ENCODE data around the gene FER1L5. TPM values are rescaled to one million over a fixed set of nuclear protein-coding genes. Genes with fewer than 3 reads are reported as not detected.
A peak's percentile ranks its signal among the peaks of the same experiment; 100 is the strongest.

FER1L5 gene
- total RNA-seq, result under 1 TPM in 1 of 2 donors, not detected in 1; 0.08 TPM
- long read RNA-seq, result 0 reads

- DNase-seq (no peak), ATAC-seq (no peak)
- intact Hi-C loops (cut with DNase I, micrococcal nuclease), result no loop called here
These were observed at the start of gene FER1L5 for GRCh38 chr2:96642564-96643360. TSS of gene FER1L5 (plus strand) at chr2:96642764. CDS start at chr2:96642837, 73 bp downstream.

GRCh38 chr2:96594282-96594681 lies 48.3 kb upstream of the FER1L5 start:
- DNase-seq, result no peak
- intact Hi-C loops (cut with DNase I, micrococcal nuclease), result no loop called here
- no peak for ATAC-seq

- DNase-seq (no peak), ATAC-seq (no peak)
- intact Hi-C loops (cut with DNase I, micrococcal nuclease), result no loop called here
These were observed 47.8 kb upstream of the FER1L5 start for GRCh38 chr2:96594691-96595152.

- no peak for ATAC-seq
- intact Hi-C loops (cut with DNase I, micrococcal nuclease), result no loop called here
- no peak for DNase-seq
These were observed 46.0 kb upstream of the FER1L5 start for GRCh38 chr2:96596596-96596995.

- no peak for ATAC-seq
- intact Hi-C loops (cut with DNase I, micrococcal nuclease), result no loop called here
- DNase-seq, result no peak
These were observed 42.6 kb upstream of the FER1L5 start for GRCh38 chr2:96599941-96600340.

GRCh38 chr2:96601382-96602292 lies 40.9 kb upstream of the FER1L5 start:
- intact Hi-C loops (cut with DNase I, micrococcal nuclease), result no loop called here
- no peak for DNase-seq
- ATAC-seq, result peak; percentile 54

GRCh38 chr2:96602330-96602823 lies 40.2 kb upstream of the FER1L5 start:
- DNase-seq, result peak; percentile 55 to 59

GRCh38 chr2:96604104-96604503 lies 38.5 kb upstream of the FER1L5 start:
- intact Hi-C loops (cut with DNase I, micrococcal nuclease), result no loop called here
- DNase-seq, result no peak

More at GRCh38 chr2:96602330-96602823, 40.2 kb upstream of the FER1L5 start:
- ATAC-seq, result peak; percentile 91
- intact Hi-C loops (cut with DNase I, micrococcal nuclease), result no loop called here

GRCh38 chr2:96608469-96609455 lies 33.8 kb upstream of the FER1L5 start:
- intact Hi-C loops (cut with DNase I, micrococcal nuclease), result no loop called here
- ATAC-seq (no peak), DNase-seq (no peak)

More at GRCh38 chr2:96604104-96604503, 38.5 kb upstream of the FER1L5 start:
- no peak for ATAC-seq

- intact Hi-C loops (cut with DNase I, micrococcal nuclease), result no loop called here
- DNase-seq (no peak), ATAC-seq (no peak)
These were observed 26.4 kb upstream of the FER1L5 start for GRCh38 chr2:96616128-96616527.

- DNase-seq (no peak), ATAC-seq (no peak)
- intact Hi-C loops (cut with DNase I, micrococcal nuclease), result no loop called here
These were observed 26.0 kb upstream of the FER1L5 start for GRCh38 chr2:96616535-96616934.

- intact Hi-C loops (cut with DNase I, micrococcal nuclease), result no loop called here
- ATAC-seq (no peak), DNase-seq (no peak)
These were observed 25.6 kb upstream of the FER1L5 start for GRCh38 chr2:96617012-96617411.

GRCh38 chr2:96618596-96619283 lies 23.8 kb upstream of the FER1L5 start:
- no peak for ATAC-seq
- no peak for DNase-seq
- intact Hi-C loops (cut with DNase I, micrococcal nuclease), result no loop called here

GRCh38 chr2:96622544-96622943 lies 20.0 kb upstream of the FER1L5 start:
- intact Hi-C loops (cut with DNase I, micrococcal nuclease), result no loop called here
- DNase-seq (no peak), ATAC-seq (no peak)

GRCh38 chr2:96623116-96623515 lies 19.4 kb upstream of the FER1L5 start:
- ATAC-seq (no peak), DNase-seq (no peak)
- intact Hi-C loops (cut with DNase I, micrococcal nuclease), result no loop called here

GRCh38 chr2:96625571-96626552 lies 16.7 kb upstream of the FER1L5 start:
- DNase-seq, result no peak
- intact Hi-C loops (cut with DNase I, micrococcal nuclease), result no loop called here
- no peak for ATAC-seq

GRCh38 chr2:96626553-96626942 lies 16.0 kb upstream of the FER1L5 start:
- no peak for ATAC-seq

More at GRCh38 chr2:96626553-96626942, 16.0 kb upstream of the FER1L5 start:
- intact Hi-C loops (cut with DNase I, micrococcal nuclease), result no loop called here
- no peak for DNase-seq

Measured in left colon (tissue), 2 donors.